NCI-H1930 (cell line): ENCODE data around the gene CMPK1.
A peak's percentile ranks its signal among the peaks of the same experiment; 100 is the strongest.
"Not testable (repeated sequence)": the region's sequence is repeated elsewhere in the genome, so short reads cannot be mapped to it uniquely, and the experiment has no call there.

ENCODE experiments used
- DNase-seq, 2 experiments: peaks; one replicate each; lab custom pipeline; 2025; lab: John Stamatoyannopoulos, UW

CMPK1 gene

DNA sequence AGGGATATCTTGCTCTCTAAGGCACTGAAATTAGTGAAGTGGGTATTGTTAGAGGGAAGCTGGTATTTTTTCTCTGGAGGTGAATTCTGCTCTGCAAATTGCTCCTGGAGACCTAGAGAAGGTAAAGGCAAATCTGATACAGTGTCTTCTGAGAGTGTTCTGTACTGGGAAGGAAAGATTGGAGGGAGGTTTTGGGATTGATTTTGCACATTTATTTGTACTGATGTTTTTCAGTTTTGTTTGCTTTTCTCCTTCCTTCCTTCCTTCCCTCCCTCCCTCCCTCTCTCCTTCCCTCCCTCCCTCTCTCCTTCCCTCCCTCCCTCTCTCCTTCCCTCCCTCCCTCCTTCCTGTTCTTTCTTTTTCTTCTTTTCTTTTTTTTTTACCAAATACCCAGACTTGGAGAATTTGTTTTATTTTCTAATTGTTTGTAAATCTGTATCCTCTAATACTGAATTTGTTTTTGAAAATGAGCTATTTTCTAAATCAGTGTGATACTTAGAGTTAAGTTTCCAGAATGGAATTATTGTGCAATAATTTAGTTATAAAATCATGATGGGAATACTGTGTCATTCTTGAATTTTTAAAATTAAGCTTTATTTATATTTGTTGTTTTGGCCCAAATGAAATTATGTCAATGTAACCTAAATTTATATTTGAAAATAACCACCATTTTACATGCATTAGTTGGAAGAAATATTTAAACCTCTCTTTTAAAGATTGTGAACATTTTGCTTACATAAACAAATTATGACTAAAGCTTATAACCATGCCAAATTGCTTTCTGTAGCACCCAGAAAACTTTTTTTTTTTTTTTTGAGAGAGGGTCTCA is 4.9 kb downstream of the CMPK1 start:
- no peak for DNase-seq

DNA sequence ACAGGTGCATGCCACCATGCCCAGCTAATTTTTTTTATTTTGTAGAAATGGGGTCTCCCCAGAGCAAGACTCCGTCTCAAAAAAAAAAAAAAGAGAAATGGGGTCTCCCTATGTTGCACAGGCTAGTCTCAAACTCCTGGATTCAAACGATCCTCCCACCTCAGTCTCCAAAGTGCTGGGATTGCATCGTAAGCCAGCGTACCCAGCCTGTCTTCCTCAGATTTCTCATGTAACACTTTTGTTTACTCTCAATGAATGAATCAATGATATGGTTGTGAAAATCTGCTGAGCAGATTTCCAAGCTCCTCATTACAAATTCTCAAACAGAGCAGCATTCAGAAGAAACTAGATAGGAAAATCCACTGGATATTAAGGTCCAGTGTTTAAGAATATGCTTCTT is 6.6 kb downstream of the CMPK1 start:
- DNase-seq = no peak

DNA sequence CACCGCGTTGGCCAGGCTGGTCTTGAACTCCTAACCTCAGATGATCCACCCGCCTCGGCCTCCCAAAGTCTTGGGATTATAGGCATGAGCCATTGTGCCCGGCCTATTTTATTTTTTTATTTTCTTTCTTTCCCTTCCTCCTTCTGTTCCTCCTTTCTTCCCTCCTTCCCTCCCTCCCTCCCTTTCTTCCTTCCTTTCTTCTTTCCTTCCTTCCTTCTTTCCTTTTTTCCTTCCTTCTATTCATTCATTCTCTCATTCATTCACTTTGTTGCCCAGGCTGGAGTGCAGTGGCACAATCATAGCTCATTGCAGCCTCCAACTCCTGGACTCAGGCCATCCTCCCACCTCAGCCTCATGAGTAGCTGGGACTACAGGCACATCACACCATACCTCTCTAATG is 13.4 kb downstream of the CMPK1 start:
- not testable (repeated sequence) for DNase-seq

DNA sequence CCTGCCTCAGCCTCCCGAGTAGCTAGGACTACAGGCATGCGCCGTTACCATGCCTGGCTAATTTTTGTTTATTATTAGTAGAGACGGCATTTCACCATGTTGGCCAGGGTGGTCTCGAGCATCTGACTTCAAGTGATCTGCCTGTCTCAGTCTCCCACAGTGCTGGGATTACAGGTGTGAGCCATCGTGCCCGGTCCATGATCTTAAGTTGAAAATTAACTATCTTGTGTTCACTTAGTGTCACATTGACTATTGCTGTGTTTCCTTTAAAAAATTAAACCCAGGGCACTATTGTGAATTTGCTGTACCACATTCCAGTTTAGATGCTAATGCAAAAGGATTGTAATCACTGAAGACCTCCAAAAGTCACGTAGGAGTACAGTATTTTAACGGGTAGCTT is 14.1 kb downstream of the CMPK1 start:
- no peak for DNase-seq

DNA sequence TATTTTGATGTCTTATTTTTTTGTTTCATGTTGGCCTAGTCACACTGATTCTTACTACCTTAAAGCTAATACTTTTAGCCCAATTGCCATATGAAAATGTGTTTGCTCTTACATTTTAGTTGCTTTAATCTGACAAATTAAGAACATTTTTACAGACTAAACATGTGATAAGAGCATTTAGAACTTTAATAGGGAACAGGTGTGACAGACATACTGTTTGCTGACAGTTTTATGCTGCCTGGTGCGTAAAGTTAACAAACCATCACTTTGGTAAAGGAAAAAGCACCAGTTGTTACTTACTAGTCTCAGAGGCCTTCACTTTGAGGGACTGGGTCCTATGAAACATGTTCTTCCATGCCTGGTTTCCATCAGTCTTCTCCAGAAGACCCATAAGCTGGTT is 14.7 kb downstream of the CMPK1 start:
- no peak for DNase-seq

DNA sequence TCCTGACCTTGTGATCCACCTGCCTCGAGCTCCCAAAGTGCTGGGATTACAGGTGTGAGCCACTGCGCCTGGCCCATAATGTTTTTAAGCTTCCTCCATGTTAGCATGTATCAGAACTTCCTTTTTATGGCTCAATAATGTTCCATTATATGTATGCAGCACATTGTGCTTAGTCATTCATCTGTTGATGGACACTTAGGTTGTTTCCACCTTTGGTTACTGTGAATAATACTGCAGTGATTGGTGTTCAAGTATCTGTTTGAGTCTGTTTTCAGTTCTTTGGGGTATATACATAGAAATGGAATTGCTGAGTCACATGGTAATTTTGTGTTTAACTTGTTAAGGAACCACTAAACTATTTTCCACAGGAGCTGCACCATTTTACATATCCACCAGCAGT is 17.7 kb downstream of the CMPK1 start:
- DNase-seq = no peak

DNA sequence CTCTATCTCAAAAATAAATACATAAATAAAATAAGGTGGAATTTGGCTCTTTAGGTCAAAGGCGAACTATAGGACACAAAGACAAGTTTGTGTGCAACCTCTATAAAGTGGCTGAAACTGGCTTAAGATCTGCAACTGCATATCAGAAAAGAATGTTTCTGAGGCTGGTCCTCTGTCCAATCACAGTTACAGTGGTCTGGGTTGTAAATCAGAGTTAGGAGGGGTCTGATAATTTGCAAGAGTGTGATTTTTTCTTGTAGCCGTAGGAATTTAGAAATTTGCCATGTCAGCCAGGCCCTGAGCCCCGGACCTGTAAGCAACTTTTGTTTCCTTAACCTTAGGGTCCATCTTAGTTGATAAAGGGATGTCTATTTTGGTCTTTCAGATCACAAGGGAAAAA is 27.8 kb downstream of the CMPK1 start:
- no peak for DNase-seq

DNA sequence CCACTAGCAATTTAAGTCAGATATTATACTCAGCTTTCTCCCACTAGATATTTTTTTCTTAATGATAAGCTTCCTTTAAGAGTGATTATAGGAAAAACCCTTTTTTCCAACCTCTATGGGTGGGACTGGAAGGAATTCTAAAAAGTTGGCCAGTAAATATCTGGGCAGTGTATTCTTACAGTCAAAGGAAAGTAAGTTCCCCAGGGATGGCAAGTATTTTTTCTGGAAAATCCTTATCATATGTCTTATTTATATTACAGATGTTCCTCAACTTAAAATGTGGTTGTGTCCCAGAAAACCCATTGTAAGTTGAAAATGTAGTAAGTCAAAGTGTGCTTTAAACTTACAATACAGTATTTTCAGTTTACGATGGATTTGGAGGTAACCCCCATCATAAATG is 29.2 kb downstream of the CMPK1 start:
- no peak for DNase-seq

DNA sequence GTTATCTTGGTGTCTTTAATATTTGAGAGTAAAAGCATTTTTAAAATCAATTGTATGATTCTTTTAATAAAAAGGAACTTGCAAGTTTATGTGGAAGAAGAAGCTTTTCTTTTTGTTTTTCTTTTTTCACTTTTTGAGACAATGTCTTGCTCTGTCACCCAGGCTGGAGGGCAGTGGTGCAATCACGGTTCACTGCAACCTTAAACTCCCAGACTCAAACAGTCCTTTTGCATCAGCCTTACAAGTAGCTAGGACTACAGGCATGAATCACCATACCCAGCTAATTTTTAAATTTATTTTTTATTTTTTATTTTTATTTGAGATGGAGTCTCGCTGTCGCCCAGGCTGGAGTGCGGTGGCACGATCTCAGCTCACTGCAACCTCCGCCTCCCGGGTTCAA is 34.1 kb downstream of the CMPK1 start:
- no peak for DNase-seq

DNA sequence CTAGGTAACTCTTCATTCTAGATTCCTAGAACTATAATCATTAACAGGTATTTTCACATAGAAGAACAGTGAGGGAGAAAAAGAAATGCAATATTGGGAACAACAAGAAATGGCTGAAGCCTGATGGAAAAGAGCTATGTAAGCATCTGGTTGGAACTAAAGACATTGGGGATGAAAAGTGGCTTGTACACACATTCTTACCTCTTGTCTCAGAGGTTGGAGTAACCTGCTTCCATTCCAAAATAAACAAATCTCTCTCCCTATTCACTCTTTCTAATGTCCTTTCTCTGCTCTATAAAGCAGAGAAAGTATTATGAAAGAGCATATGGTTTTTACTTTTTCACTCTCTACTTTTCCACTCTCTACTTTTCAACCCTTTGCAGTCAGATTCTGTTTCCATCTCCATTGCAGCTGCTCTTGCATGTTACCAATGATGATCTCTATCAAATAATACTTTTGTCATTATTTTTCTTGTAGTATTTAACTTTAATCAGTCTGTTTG is 37.5 kb downstream of the CMPK1 start:
- DNase-seq = no peak

DNA sequence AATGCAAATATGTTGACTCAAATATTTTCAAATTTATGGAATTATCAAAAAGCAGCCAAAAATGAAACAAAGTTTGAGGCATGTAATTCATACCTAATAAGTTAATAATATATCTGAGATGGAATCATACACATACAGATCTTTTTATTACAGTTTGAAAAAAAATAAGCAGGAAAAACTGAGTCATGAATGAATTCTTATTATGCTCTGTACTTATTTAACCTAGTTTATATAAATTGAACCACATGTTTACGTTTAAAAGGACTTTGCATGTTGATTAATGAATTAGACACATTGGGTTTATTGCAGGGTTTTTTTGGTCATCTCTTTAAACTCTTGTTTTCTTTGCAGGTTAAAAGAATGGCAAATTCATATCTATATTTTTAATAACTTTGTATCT is 40.9 kb downstream of the CMPK1 start:
- DNase-seq = no peak

DNA sequence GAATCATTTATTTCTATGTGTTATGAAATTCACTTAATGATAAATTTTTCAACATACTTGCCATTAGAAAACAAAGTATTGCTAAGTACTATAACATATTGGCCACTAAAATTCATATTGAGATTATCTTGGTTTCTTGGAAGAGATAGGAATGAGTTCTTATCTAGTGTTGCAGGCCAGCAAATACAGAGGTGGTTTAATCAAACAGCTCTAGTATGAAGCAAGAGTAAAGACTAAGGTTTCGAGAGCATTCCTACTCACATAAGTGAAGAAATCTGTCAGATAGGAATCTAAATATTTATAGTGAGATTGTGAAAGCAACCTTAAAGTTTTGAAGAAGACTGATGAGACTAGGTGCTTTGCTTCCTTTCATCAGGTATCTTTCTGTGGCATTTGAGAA is 44.6 kb downstream of the CMPK1 start:
- DNase-seq = no peak

DNA sequence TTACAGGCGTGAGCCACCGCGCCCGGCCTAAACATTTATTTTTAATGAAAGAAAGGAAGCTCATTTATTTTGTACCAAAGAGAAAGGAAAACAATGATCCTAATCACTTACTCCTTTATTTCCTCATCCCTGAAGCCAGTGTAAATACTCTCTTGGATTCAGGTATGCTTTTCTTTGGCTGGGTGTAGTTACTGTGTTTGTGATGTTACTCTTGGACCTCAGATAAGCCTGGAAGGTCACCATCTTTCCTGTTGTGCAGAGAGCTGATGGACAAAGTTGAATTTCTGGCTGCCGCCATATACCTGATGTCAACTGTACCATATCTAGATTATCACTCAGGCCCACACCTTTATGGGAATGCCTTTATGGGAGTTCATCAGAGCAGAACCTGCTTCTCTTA is 47.1 kb downstream of the CMPK1 start:
- DNase-seq = no peak

DNA sequence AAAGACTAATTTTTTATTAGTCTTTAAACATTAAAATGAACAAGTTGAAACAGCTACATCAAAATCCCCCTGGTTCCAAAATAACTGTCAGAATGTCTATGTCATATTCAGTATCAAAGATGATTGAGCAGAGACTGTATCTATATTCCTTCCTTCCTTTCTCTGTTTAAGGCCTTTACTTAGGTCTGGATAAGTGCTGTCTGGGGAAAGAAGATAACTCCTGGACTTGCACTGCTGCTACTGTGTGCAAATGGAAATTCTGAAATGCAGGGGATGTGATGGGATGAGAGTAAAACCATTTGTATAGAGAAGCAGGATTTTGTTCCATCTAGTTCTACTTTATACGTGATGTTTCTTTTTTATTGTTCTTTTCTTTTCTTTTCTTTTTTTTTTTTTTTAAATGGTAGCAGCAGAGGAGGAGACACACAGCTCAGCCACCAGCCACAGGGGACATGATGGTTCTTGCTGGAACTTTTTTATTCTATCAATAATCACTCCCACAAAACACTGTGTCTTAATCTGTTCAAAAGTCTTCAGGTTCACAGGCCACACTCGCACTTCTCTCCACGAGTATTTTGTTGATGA is 48.9 kb downstream of the CMPK1 start:
- no peak for DNase-seq

DNA sequence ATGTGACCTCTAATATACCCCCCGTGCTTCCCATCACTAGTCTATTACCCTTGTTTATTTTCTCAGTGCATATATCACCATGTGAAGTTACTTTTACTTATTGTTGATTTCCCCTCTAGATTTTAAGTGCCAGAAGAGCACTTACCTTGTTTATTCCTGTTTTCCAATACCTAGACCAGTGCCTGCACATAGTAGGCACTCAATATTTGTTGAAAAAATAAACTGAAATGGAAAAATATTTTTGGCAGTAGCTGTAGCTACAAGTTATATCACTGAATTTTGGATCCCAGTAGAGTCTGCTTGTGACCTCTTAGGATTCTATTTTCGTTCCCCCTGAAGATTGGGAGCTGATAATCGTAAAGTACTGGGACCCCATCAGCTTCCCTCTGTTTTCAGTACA is 50.5 kb downstream of the CMPK1 start:
- no peak for DNase-seq

DNA sequence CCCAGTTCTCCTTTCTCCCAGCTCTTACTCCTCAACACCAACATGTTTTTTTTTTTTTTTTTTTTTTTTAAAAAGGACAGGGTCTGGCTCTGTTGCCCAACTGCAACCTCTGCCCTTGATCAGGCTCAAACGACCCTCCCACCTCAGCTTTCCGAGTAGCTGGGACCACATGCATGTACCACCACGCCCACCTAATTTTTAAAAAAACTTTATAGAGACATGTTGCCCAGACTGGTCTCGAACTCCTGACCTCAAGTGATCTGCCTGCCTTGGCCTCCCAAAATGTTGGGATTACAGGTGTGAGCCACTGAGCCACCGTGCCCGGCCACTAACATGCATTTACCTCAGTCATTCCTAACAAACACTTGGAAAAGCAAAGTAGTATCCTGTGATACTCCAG is 51.4 kb downstream of the CMPK1 start:
- DNase-seq = no peak

DNA sequence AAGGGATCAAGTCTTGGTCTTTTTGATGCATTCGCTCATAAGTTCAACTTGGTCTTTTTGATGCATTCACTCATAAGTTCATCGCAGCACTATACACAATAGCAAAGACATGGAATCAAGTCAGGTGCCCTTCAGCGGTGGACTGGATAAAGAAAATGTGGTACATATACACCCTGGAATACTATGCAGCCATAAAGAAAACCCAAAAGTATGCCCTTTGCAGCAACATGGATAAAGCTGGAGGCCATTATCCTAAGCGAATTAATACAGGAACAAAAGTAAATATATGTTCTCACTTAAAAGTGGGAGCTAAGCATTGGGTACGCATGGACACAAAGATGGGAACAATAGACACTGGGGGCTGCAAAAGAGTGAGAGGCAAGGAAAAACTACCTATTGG is 52.7 kb downstream of the CMPK1 start:
- DNase-seq = no peak

DNA sequence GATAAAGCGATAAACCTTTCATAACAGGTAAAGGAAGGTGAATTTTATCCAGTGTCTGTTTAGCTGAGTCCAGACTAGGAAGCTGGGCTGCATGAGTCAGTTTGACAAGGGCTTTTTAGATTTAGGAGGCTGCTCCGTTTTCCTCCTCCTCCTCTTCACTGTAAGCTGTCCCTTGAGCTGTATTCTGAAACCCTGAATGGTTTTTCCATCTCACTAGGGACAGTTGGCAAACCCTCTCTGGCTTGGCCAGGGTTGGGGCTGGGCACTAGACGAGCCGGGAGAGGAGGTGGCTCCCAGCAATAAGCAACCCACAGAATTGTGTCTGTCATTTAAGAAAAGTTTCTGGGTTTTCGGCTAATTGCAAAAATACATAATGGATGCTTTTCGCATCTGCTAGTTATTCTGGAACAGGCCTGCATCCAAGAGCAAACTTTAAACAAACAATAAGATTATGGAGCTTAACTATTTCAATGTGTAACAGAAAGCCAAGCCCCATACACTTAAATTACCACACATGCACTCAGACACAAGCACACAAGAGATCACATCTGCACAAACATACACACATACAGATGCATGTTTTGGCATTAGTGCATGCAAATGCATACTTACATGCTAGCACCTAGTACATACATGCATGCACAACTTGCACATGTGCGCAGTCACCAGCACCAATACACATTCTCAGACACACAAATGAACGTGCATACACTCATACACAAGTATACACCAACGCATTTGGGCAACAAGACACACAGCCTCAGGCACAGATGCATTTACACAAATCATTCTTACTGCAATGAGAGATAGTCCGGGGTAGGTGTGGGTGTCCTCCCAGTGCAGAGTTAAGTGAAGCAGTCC is 54.7 kb downstream of the CMPK1 start:
- DNase-seq = no peak

DNA sequence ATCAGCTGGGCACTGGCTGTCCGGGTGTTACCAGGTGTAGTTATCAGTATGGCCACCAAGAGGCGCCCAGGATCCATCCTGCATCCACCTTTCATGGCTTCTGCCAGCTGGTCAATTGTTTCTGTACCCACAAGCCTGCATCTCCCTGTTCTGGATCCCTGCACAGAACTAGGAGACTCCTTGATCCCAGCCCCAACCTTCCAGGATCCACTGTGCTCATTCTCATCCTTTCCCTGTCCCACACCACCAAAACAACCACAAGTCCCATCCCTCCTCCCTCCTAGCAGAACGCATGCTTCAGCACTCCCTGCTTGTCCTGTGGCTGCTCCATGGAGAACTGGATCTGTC is 55.3 kb downstream of the CMPK1 start:
- DNase-seq = peak in 1 of 2 experiments; percentile 23

DNA sequence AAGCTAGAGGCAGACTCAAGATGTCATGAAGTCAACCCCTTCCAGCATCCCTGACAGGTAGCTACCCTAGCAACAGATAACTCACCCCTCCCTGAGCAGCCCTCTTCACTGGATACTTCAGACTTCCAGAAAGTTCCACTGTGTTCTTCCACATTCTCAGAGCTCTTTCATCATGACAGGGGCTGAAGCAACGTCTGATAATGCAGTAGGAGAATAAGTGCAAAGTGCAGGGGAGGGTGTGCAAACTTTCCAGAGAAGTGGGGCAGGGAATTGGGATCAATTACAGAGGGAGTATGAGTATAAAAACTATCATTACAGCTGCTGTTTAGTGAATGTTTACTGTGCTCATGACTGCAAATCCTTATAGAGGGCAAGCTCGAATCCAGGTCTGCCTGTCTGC is 56.1 kb downstream of the CMPK1 start:
- DNase-seq = no peak

DNA sequence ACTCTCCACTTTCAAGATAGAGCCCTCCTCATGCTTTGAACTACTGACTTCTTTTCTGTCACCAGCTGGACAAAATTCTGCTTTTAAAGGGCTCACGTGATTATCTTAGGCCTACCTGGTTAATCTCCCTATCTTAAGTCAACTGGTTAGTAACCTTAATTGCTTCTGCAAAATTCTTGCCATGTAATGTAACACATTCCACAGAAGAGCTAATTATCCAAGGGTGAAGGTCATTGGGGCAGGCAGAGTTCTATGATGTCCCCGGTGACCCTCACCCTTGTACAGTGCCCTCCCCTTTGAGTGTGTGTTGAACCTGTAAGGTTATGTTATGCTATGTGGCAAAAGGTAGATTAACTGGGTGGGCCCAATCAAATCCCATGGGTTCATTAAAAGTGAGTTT is 57.3 kb downstream of the CMPK1 start:
- no peak for DNase-seq

DNA sequence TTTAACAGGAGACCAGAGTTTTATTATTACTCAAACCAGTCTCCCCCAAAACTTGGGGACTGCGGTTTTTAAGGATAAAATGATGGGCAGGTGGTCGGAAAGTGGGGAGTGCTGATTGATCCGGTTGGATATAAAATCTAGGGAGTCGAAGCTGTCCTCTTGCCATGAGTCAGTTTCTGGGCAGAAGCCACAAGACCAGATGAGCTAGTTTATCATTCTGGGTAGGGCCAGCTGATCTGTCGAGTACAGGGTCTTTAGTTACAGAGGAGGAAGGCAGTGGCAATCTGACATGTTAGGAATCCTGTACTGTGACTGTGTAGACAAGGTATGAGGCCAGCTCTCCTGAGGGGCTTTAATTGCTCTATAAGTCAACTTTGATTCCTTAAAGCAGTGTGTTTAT is 59.6 kb downstream of the CMPK1 start:
- no peak for DNase-seq

DNA sequence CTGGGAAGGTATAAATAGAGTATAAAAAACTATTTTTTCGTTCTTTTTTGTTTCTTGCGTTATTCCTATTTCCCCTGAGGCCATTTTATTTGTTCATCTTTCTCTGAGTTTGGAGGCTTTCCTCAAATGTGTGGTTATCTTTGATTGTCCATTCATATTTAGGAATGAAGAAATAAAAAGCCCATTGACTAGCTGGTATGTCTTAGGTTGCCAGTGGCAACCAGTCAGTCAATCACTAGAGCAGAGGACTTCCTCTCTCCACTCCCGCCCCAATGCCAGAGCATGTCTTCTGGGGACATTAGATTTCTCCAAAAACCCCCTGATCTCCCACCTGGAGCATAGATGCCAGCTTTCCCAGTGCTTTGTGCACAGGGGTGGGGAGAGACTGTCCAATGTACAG is 61.8 kb downstream of the CMPK1 start:
- DNase-seq = no peak
